NCI-H1930 (cell line): ENCODE results near the gene CSF1R.

Experiments used
- DNase-seq, 2 experiments: peaks; one replicate each; lab custom pipeline; 2025; lab: John Stamatoyannopoulos, UW

CSF1R gene

GRCh38 chr5:150024346-150024984 is 61.9 kb downstream of the CSF1R start:
- DNase-seq = no peak

GRCh38 chr5:150023136-150023535 is 63.2 kb downstream of the CSF1R start:
- no peak for DNase-seq

- no peak for DNase-seq
Observed at GRCh38 chr5:150022681-150023080, 63.7 kb downstream of the CSF1R start.

- DNase-seq = no peak
Observed at GRCh38 chr5:150022158-150022531, 64.2 kb downstream of the CSF1R start.

GRCh38 chr5:150021491-150022157 is 64.7 kb downstream of the CSF1R start:
- DNase-seq = no peak

- DNase-seq = no peak
Observed at GRCh38 chr5:150020249-150020648, 66.1 kb downstream of the CSF1R start.

GRCh38 chr5:150017226-150018005 is 68.9 kb downstream of the CSF1R start:
- no peak for DNase-seq

- no peak for DNase-seq
Observed at GRCh38 chr5:150016537-150016936, 69.8 kb downstream of the CSF1R start.

GRCh38 chr5:150015415-150015814 is 70.9 kb downstream of the CSF1R start:
- no peak for DNase-seq

- DNase-seq = no peak
Observed at GRCh38 chr5:150014456-150014855, 71.9 kb downstream of the CSF1R start.

GRCh38 chr5:150013931-150014330 is 72.4 kb downstream of the CSF1R start:
- DNase-seq = no peak

- DNase-seq = no peak
Observed at GRCh38 chr5:150009671-150010387, 76.5 kb downstream of the CSF1R start.

GRCh38 chr5:150007050-150007449 is 79.3 kb downstream of the CSF1R start:
- DNase-seq = no peak

- DNase-seq = no peak
Observed at GRCh38 chr5:150006318-150006717, 80.0 kb downstream of the CSF1R start.
